ENCODE measurements around the gene CRYAB. TPM values are rescaled to one million over a fixed set of nuclear protein-coding genes. Genes with fewer than 3 reads are reported as not detected.
"Not testable (repeated sequence)": the region's sequence is repeated elsewhere in the genome, so short reads cannot be mapped to it uniquely, and the experiment has no call there.

The CRYAB gene
- total and polyA plus RNA-seq, 9 donors, result 226 to 708 (median 618) TPM

DNA sequence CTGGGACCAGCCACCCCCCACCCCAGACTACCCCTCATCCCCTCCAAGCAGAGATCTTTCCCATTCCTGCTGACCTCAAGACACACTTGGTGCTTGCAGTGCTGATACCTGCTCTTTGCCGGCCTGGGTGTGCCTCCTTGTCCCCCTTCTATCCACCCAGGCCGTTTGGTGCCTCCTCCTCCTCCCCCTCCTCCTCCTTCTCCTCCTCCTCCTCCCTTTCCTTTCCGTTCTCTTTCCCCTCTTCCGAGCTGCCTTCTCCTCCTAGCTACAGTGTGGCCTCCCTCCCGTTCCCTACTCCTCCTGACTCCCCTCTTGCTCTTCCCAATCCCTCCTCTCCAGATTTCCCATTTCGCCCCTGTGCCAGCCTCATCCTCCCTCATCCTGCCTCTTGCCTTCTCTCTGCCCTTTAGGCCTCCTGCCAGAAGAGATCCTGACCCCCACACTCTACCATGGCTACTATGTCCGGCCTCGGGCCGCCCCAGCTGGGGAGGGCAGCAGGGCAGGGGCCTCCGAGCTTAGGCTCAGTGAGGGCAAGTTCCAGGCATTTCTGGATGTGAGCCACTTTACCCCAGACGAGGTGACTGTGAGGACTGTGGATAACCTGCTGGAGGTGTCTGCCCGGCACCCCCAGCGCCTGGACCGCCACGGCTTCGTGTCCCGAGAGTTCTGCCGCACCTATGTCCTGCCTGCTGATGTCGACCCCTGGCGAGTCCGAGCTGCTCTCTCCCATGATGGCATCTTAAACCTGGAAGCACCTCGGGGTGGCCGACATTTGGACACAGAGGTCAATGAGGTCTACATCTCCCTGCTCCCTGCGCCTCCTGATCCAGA is 1.7 kb upstream of the CRYAB start:
- H3K27ac ChIP-seq (ENCODE audit: low read length), result peak overlapping the region; percentile 98
- H3K36me3 ChIP-seq (ENCODE audit: control insufficient read depth, insufficient read depth, low read length), result peaks cover 29% of the 10 kb centered on the region
- peak overlapping the region; percentile 61 for H3K4me3 ChIP-seq (ENCODE audit: low read length)
- H3K9me3 ChIP-seq (replicated peaks; ENCODE audit: control insufficient read depth, low read depth, low read length), result no peaks in the 10 kb centered on the region
- peak; percentile 59 for DNase-seq
- no peaks in the 10 kb centered on the region for H3K27me3 ChIP-seq (ENCODE audit: control insufficient read depth, insufficient read depth, low read length)
- peaks cover 51% of the 10 kb centered on the region for H3K4me1 ChIP-seq (ENCODE audit: control insufficient read depth, insufficient read depth, low read length)
- WGBS (ENCODE audit: insufficient coverage), result 59% methylated on average over 16 of the region's 24 CpGs

- Histone ChIP-seq H3K27me3 (ENCODE audit: control insufficient read depth, insufficient read depth, low read length) (no peaks in the 10 kb centered on the region), H3K27ac (ENCODE audit: low read length) (peak within 1 kb of the TSS; percentile 98), H3K36me3 (ENCODE audit: control insufficient read depth, insufficient read depth, low read length) (peaks cover 33% of the 10 kb centered on the region), H3K9me3 (replicated peaks; ENCODE audit: control insufficient read depth, low read depth, low read length) (no peaks in the 10 kb centered on the region), H3K4me3 (ENCODE audit: low read length) (peak within 1 kb of the TSS; percentile 61), H3K4me1 (ENCODE audit: control insufficient read depth, insufficient read depth, low read length) (peaks cover 47% of the 10 kb centered on the region)
- WGBS (ENCODE audit: insufficient coverage), result 3% methylated on average over 10 of the region's 26 CpGs
- DNase-seq, result peak; percentile 76
Measured at GRCh38 chr11:111912535-111912934, 965 bp upstream of the CRYAB start, which contains the start of gene HSPB2. HSPB2 (plus strand) TSS chr11:111912734; CDS start chr11:111912830, 96 bp downstream.

DNA sequence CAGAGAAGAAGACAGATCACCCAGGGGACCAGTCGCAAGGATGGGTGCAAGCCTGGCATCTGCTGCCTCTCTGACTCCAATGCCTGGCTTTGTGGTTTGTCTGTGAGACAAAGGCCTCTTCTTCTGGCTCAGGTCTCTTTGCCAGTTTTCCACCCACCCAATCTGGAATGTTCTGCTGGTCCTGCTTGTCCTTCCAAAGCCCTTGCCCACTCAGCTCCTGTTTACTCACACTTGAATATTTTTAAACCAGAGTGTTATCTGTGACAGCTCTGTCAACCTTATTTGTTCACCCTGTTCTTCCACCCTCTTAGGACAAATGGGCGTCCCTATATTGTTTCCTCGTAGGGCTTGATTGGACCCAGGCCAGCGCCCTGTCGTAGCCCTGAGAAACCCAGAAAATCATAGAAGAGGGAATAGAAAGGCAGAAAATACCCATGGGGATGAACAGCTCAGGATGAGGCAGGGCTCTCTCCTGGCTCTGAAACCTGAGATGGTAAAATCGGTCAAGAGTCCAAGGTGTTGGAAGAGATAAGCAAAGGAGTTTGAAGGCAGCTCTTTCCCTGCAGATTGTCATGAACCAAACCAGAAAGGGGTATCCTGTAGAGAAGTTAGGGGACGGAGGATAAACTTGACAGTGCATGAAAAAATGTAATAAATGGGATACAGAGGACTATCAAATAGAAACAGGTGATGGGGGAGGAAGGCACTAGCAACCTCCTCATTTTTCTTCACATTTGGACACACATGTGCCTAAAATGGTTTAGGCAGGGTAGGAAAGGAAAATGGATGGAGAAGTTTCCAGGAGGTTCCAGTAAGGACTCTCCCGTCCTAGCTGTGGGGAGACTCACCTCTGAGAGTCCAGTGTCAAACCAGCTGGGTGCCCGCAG is 651 bp downstream of the CRYAB start:
- Histone ChIP-seq H3K9me3 (replicated peaks; ENCODE audit: control insufficient read depth, low read depth, low read length) (no peaks in the 10 kb centered on the region), H3K4me3 (ENCODE audit: low read length) (peak overlapping the region; percentile 61), H3K27me3 (ENCODE audit: control insufficient read depth, insufficient read depth, low read length) (no peaks in the 10 kb centered on the region), H3K4me1 (ENCODE audit: control insufficient read depth, insufficient read depth, low read length) (peaks cover 45% of the 10 kb centered on the region), H3K27ac (ENCODE audit: low read length) (peak overlapping the region; percentile 98), H3K36me3 (ENCODE audit: control insufficient read depth, insufficient read depth, low read length) (peaks cover 29% of the 10 kb centered on the region)
- DNase-seq, result peak; percentile 60
- WGBS (ENCODE audit: insufficient coverage), result 64% methylated on average over 6 of the region's 9 CpGs

DNA sequence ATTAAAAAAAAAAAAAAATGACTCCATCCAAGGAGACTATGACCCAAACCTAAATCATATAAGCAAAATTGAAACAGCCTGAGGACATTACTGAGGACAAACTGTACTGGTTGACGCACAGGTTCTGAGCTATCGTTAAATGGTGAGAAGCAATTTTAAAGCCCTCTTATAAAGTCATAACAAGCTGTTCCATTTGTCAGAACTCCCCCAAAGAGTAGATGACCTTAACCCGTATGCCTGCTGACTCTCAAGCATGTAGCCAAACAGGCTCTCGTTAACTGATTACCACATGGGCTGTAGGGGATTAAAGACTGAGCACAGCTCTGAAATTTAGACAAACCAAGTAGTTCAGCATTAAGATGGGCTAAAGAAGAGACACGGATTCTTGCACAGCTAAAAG is 2.2 kb downstream of the CRYAB start:
- Histone ChIP-seq H3K36me3 (ENCODE audit: control insufficient read depth, insufficient read depth, low read length) (peaks cover 24% of the 10 kb centered on the region), H3K4me1 (ENCODE audit: control insufficient read depth, insufficient read depth, low read length) (peaks cover 37% of the 10 kb centered on the region), H3K9me3 (replicated peaks; ENCODE audit: control insufficient read depth, low read depth, low read length) (no peaks in the 10 kb centered on the region), H3K27ac (ENCODE audit: low read length) (peak overlapping the region; percentile 15), H3K27me3 (ENCODE audit: control insufficient read depth, insufficient read depth, low read length) (no peaks in the 10 kb centered on the region), H3K4me3 (ENCODE audit: low read length) (peak overlapping the region; percentile 61)
- DNase-seq, result no peak
- 40% methylated on average over 1 of the region's 5 CpGs for WGBS (ENCODE audit: insufficient coverage)

DNA sequence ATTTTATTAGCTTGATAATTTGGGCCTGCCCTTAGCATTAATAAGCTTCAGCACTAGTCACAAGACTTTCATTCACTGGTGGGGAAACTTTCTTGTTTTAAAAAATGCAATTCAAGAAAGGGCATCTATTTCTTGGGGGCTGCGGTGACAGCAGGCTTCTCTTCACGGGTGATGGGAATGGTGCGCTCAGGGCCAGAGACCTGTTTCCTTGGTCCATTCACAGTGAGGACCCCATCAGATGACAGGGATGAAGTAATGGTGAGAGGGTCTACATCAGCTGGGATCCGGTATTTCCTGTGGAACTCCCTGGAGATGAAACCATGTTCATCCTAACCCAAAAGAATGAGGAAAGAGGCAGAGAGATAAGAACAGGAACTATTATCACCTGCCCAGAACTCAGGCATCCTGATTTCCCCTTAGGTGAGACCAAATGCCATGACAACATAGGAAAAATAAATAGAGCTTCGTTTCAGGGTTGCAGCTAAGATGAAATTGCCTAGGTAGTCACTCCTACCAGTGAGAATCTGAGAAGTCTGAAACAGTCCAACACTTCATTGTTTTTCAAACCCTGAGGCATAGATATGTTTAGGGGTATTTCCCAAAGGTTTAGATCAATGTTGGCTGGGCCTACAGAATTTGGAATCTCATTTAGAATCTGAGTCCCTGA is 2.8 kb downstream of the CRYAB start:
- H3K27me3 ChIP-seq (ENCODE audit: control insufficient read depth, insufficient read depth, low read length), result no peaks in the 10 kb centered on the region
- no peak overlapping the region for H3K4me3 ChIP-seq (ENCODE audit: low read length)
- peaks cover 22% of the 10 kb centered on the region for H3K36me3 ChIP-seq (ENCODE audit: control insufficient read depth, insufficient read depth, low read length)
- no peak overlapping the region for H3K27ac ChIP-seq (ENCODE audit: low read length)
- H3K4me1 ChIP-seq (ENCODE audit: control insufficient read depth, insufficient read depth, low read length), result peaks cover 32% of the 10 kb centered on the region
- 90% methylated on average over 3 of the region's 5 CpGs for WGBS (ENCODE audit: insufficient coverage)
- no peaks in the 10 kb centered on the region for H3K9me3 ChIP-seq (replicated peaks; ENCODE audit: control insufficient read depth, low read depth, low read length)
- DNase-seq, result no peak

GRCh38 chr11:111906680-111907079 is 4.9 kb downstream of the CRYAB start:
- DNase-seq, result no peak
- Histone ChIP-seq H3K27ac (ENCODE audit: low read length) (no peak overlapping the region), H3K27me3 (ENCODE audit: control insufficient read depth, insufficient read depth, low read length) (no peaks in the 10 kb centered on the region), H3K9me3 (replicated peaks; ENCODE audit: control insufficient read depth, low read depth, low read length) (no peaks in the 10 kb centered on the region), H3K4me1 (ENCODE audit: control insufficient read depth, insufficient read depth, low read length) (peaks cover 13% of the 10 kb centered on the region), H3K4me3 (ENCODE audit: low read length) (no peak overlapping the region), H3K36me3 (ENCODE audit: control insufficient read depth, insufficient read depth, low read length) (peaks cover 22% of the 10 kb centered on the region)
- WGBS (ENCODE audit: insufficient coverage), result no CpG with 5 or more reads among the region's 1 CpG

DNA sequence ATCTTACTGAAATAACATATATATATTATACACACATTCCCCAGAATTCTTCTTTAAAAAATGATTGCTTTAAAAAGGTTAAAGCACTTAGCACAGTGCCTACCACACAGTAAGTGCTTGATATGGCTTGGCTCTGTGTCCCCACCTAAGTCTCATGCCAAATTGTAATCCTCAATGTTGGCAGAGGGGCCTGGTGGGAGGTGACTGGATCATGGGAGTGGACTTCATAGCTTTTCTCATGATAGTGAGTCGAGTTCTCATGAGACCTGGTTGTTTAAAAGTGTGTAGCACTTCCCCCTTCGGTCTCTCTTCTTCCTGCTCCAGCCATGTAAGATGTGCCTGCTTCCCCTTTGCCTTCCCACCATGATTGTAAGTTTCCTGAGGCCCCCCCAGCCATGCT is 6.2 kb downstream of the CRYAB start:
- WGBS (ENCODE audit: insufficient coverage), result no CpG with 5 or more reads among the region's 2 CpGs
- DNase-seq, result peak; percentile 58

DNA sequence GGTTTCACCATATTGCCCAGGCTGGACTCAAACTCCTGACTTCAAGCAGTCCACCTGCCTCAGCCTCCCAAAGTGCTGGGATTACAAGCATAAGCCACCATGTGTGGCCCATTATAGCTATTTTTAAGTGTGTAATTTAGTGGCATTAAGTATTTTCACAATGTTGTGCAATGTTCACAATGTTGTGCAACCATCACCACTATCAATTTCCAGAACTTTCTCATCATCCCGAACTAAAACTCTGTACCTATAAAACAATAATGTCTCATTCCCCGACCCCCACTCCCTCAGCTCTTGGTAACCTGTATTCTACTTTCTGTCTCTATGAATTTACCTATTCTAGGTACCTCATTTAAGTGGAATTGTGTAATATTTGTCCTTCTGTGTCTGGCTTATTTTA is 24.7 kb downstream of the CRYAB start:
- Histone ChIP-seq H3K4me3 (ENCODE audit: low read length) (no peak overlapping the region), H3K36me3 (ENCODE audit: control insufficient read depth, insufficient read depth, low read length) (no peaks in the 10 kb centered on the region), H3K9me3 (replicated peaks; ENCODE audit: control insufficient read depth, low read depth, low read length) (peaks cover 4% of the 10 kb centered on the region), H3K27me3 (ENCODE audit: control insufficient read depth, insufficient read depth, low read length) (no peaks in the 10 kb centered on the region), H3K27ac (ENCODE audit: low read length) (no peak overlapping the region), H3K4me1 (ENCODE audit: control insufficient read depth, insufficient read depth, low read length) (no peaks in the 10 kb centered on the region)
- no peak for DNase-seq
- 100% methylated on average over 1 of the region's 2 CpGs for WGBS (ENCODE audit: insufficient coverage)

More for the DNA sequence above, 6.2 kb downstream of the CRYAB start:
- H3K9me3 ChIP-seq (replicated peaks; ENCODE audit: control insufficient read depth, low read depth, low read length), result no peaks in the 10 kb centered on the region
- peaks cover 21% of the 10 kb centered on the region for H3K36me3 ChIP-seq (ENCODE audit: control insufficient read depth, insufficient read depth, low read length)
- H3K4me3 ChIP-seq (ENCODE audit: low read length), result no peak overlapping the region
- H3K27ac ChIP-seq (ENCODE audit: low read length), result no peak overlapping the region
- H3K4me1 ChIP-seq (ENCODE audit: control insufficient read depth, insufficient read depth, low read length), result peaks cover 6% of the 10 kb centered on the region
- H3K27me3 ChIP-seq (ENCODE audit: control insufficient read depth, insufficient read depth, low read length), result no peaks in the 10 kb centered on the region

- Histone ChIP-seq H3K4me1 (ENCODE audit: control insufficient read depth, insufficient read depth, low read length) (no peaks in the 10 kb centered on the region), H3K9me3 (replicated peaks; ENCODE audit: control insufficient read depth, low read depth, low read length) (no peaks in the 10 kb centered on the region), H3K27ac (ENCODE audit: low read length) (no peak overlapping the region), H3K27me3 (ENCODE audit: control insufficient read depth, insufficient read depth, low read length) (no peaks in the 10 kb centered on the region), H3K36me3 (ENCODE audit: control insufficient read depth, insufficient read depth, low read length) (no peaks in the 10 kb centered on the region), H3K4me3 (ENCODE audit: low read length) (no peak overlapping the region)
- DNase-seq, result no peak
- 40% methylated on average over 1 of the region's 4 CpGs for WGBS (ENCODE audit: insufficient coverage)
Measured at GRCh38 chr11:111886032-111886431, 25.5 kb downstream of the CRYAB start.

GRCh38 chr11:111885053-111885452 is 26.5 kb downstream of the CRYAB start:
- not testable (repeated sequence) for H3K9me3 ChIP-seq (replicated peaks; ENCODE audit: control insufficient read depth, low read depth, low read length)

More at GRCh38 chr11:111885053-111885452, 26.5 kb downstream of the CRYAB start:
- not testable (repeated sequence) for DNase-seq; H3K27ac ChIP-seq (ENCODE audit: low read length); H3K27me3 ChIP-seq (ENCODE audit: control insufficient read depth, insufficient read depth, low read length); H3K4me3 ChIP-seq (ENCODE audit: low read length); H3K36me3 ChIP-seq (ENCODE audit: control insufficient read depth, insufficient read depth, low read length); H3K4me1 ChIP-seq (ENCODE audit: control insufficient read depth, insufficient read depth, low read length)
- WGBS (ENCODE audit: insufficient coverage), result no CpG with 5 or more reads among the region's 4 CpGs
